GM18502 (cell line): ENCODE measurements around the gene CPNE4.

ENCODE experiments used
- ATAC-seq: cut with Tn5 transposase; IDR thresholded peaks from one replicate; pipeline ENCODE4 v1.9.1; 2021; ENCODE audit warnings: mild to moderate bottlenecking; ENCODE audit not compliant: unreplicated experiment, poor library complexity

CPNE4 gene

DNA sequence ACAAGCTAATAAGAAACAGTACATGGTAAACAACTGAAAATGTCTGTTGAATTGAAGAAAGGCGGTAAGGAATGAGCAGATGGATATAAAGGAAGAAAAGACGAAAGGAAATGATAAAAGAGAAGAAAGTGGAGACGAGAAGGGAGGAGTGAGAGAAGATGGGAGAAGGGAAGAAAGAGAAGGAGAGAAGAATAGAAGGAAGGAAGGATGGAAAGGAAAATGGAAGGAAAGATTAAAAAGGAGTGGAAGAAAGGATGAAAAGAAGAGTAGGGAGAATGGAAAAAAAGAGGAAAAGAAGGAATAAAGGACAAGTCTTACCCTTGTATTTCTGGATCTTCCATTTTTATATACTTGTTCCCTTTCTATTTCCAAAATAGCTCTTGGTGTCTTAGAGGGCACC is 17.7 kb downstream of the CPNE4 start:
- no peak for ATAC-seq

DNA sequence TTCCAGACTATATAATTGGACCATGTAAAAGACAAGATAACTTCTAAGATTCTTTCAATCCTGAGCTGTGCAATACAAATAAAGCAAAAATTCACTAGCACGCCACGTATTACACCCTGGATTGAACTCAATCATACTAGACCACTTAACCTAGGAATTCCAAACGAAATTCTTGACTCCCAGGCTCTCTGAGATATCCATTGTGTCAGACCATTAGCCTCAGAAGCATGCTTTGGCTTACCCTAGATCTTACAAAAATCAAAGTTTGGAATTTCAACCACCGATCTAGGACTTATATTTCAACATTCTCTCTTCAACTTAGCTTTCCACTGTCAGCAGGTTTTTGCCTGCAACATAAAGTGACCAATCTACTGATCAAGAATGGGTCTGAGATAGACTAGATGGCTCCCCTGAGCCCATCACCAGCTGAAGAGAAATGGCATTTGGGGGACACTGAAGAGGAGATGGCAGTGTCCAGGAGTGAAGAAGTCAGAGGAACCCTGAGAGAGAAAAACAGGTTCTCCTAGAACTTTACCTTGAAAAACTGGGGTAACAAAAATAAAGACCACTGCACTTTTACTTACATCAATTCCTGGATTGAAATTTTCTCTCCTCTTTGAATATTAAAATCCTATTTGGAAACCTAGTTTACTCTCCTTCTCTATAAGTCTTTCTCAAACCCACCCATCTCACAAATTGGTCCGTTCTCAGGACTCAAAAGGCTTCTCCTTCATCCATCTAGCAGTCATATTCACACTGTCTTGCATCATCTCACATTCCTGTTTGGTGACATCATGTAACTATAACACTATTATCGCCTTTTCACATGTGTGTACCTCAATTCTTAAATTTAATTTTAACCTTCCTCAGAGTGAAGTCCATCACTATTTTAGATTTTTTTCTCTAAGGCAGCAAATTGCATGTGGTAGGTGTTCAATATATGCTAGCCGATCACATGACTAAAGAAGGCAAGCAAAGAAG is 18.5 kb downstream of the CPNE4 start:
- no peak for ATAC-seq

DNA sequence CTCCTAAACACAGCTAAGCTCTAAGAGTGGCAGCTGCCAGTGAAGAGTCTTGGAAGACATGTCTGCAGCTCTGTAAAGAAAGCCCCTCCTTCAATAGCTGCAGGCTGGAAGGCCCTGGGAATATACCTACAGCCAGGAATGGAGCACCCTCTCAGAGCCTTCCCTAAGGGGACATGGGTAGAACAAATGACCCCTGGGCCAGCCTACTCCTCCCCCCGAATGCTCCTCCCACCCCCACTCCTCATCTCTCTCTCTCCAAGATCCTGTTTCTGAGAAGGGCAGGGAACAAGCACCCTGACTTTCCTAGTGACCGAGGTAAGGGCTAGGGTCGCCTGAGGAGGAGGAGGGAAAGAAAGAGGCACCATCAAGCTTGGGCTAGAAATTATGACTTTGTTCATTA is 20.7 kb downstream of the CPNE4 start:
- ATAC-seq = no peak

DNA sequence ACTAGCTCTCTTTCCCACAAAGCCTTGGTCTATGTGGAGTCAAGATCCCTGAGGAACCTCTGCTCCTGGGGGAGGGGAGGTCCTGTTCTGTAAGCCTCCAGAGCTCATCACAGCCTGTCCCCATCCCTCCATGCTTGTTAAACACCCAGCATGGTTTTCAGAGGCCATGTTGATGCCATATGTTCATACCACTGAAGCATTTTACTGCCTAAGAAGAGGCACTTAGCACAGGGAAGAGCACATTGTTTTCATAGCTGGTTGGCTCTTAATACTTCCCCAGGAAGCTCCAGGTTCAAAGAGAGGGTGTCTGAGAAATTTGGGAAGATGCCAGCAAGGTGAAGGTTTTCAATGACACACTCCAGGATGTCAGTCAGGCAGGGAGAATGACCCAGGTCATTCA is 25.6 kb downstream of the CPNE4 start:
- ATAC-seq = no peak

DNA sequence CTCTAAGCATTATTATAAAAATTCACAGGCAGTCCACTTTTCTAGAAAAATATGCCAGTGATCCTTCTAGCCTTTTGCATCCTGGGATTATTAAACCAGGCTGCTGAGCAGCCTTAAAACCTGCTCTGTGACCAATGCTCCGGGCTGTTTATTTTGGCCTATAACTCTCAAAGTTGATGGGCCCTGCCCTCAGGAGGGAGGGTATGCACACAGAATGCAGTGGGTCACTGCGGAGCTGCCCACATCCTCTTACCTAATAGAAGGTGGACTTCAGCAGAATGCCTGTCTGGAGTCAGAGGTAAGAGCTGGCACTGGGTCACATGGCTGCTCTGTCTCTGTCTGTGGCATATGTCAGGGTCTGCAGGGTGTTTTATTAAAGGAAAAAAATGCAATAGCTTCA is 26.0 kb downstream of the CPNE4 start:
- no peak for ATAC-seq

DNA sequence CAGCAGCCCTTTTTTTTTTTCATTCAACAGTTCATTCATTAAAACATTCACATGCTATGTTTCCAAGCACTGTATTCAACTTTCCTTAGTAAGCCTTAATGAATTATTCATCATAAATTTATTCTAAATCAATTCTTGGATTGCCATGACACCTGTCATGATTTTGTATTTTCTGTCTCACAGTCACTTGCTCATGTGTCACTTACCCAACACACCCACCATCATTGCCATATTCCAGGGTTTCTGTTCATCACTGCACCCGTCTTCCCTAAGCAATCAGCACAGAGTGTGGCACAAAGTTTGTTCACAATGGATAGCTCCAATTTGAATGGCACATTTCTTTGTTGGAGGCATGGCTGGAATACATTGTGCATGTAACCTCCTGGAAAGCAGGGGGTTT is 27.2 kb downstream of the CPNE4 start:
- ATAC-seq = no peak

DNA sequence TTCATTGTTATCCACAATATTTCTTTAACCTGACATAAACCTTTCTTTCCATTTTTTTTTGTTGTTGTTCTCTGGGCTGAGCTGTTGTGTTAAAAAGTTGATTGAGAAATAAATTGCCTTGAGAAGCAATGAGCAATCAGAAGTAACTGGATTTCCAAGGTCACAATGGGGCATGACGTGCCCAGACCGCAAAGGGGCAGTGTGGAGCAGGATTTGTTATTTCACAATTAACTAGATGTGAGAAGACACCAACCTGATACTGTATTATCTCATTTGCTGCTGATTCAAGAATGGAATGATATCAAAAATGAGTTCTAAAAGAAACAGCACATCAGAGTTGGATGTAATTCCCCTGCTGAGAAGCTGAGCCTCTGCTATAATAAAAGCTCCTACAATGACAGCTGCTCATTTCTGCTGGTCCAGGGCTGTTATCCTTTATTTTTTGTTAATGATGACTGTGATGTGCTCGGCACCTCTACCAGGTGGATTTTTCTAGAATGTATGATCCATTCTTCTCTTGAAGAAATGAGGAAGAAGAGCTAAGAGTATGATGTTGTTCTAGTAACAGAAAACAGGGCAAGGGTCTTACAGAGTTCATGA is 28.1 kb downstream of the CPNE4 start:
- ATAC-seq = no peak

DNA sequence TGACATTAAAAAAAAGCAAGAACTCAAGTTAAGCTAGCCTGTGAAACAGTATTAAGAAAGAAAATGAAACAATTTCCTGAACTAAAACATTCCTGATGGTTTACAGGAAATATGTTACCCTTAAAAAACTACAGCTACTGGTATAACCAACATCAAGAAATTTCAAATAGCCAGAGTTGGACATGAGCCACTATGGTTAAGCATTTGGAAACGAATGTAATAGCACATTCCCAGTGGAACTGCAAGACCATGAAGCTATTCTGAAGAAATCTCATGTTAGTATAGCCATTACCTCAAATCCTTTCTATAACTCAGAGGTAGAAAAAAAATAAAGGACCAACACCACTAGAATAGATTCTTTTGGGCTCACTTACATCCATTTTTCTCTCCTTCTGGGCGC is 30.2 kb downstream of the CPNE4 start:
- ATAC-seq = no peak

DNA sequence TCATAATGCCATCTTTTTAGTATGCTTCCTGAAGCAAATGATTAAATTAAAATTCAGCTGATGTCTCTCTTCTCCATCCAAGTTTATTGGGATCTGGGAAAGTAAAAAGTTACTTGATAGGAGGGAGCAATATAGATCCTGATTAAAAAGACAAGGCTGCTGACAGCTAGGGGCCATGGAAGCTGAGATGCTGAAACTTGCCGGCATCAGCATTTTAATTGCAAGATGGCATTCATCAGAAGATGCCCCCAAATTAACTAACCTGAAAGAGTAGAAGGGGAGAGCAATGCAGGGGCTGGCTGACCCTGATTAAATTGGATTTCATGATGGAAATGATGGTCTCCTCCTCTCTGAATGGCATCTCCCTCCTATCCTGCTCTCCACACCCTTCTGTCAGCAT is 31.1 kb downstream of the CPNE4 start:
- ATAC-seq = no peak

DNA sequence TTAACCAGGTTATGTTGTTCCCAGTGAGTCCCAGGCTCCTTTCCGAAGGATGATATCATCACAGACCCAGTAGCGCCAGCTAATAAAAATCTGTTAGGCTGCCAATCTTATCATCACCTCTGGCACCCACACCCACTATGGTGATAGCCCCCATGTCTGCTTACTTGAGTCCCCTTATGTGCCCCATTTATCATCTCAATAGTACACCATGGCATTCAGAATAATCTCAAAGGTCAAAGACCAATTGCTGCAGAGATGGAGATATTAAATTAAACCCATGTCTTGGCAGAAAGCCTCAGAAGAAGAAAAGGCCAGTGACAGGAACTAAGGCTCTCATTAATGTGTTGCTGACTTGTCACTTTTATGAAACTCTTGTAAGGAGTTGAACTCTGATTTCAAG is 32.8 kb downstream of the CPNE4 start:
- no peak for ATAC-seq

DNA sequence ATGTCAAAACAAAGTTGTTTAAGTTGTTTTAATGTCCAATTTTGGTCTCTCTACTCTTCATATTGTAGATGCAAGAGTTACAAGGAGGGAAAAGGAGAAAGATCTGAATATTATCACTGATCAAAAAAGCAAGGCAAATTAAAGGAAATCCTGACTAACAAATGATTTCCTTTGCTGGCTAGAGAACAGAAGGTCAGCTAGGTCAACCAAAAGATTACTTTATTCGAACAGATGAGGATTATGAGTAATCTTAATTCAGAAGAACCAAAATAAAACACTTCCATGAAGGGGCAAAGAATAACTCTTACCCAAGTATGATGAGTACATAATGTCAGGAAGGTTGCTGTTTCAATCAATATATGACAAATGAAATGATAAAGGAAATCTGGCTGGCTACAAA is 33.8 kb downstream of the CPNE4 start:
- ATAC-seq = no peak

DNA sequence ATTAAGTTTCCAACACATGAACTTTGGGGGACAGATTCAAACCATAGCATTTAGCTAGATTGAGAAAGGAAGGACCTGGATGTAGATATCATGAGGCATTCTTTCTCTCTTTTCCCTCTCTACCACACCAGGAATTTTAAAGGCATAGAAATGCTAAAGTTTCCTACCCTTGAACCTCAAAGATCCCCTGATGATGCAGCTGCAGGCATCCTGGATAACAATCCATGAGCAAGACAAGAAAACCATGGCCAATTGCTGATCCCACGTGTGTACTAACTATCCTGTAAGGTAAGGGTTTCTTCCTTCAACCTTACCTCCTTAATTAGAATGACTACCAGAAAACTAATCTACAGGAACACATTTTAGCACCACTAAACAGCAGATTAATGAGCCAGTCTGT is 36.8 kb downstream of the CPNE4 start:
- no peak for ATAC-seq

DNA sequence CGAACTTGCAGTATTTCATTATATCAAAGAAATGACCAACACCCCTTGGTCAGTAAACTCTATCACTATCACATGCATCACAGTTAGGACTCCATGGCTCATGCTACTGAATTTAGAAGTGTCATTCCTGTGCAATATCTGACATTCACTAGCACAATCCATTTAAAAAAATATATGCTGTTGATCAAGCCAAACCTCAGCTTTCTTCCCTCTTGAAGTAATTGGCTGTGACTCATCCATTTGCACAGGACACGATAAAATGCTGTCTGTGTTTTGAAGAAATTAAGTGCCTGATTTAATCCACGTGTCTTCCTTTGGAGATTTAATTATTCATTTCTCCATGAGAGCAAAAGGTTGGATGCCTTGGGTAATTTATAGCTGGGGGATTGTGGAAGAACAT is 38.9 kb downstream of the CPNE4 start:
- no peak for ATAC-seq

DNA sequence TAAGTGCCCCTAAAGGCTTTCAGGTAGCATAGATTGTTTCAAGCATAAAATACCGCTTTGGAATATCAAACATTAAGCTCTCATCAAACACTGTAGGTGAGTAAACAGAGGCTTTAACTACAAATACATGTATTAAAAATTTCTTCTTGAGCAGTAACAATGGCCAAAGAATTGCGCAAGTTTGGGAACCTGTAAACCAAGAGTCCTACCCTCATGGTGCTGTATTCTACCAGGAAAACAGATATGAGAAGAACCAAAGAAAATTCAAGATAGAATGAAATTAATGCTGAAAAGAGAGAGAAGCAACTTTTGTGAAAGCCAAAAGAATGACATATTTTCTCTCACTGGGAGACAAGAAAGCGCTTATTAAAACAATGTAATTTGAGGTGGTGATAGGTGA is 45.5 kb downstream of the CPNE4 start:
- no peak for ATAC-seq

DNA sequence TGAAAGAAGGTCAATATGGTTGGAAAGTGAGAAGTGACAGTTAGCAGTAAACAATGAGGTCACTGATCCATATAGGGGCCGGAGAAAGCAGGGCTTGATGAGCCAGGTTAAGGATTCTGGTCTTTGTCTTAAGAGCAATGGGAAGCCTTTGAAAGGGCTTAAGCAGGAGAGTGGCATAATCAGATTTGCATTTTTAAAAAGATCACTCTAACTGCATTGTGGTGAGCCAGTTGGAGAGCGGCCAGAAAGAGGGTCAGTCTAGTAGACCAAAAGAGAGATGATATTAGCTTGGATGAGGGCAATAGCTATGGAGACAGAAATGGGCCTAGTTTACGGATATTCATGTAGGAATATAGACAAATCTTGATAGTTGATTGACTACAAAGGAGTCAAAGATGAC is 46.6 kb downstream of the CPNE4 start:
- ATAC-seq = no peak

DNA sequence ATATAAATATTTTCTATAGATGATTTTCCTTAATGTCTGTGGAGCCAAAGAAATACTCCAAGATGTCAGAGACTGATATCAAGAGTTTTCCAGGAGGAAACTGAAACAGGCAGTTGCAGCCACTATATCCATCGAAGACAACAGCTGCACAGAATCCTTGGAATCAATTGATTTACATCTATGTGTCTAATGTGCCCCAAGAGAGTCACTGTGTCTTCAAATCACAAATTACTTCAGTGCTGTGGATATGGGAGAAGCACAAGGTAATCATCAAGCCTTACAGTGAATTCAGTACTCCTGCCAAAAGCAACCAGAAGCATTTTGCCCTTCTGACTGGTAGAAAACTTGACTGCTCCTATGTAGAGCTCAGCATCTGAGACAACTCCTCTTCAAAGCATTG is 51.1 kb downstream of the CPNE4 start:
- ATAC-seq = no peak

DNA sequence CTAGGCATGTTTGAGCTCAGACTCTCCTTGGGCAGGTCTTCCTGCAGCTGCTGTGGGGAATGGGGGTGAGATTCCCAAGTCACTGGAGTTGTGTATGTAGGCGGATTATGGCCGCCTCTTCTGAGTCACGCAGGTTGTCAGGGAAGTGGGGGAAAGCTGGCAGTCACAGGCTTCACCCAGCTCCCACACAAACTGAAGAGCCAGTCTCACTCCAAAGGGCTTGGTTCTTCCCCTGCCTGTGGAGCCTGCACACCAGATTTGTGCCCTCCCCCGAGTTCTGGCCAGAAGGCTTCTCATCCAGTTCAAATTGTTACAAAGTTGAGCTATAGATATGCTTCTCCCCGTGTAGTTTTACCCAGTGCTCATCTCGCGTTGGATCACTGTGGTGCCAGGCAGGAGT is 53.5 kb downstream of the CPNE4 start:
- no peak for ATAC-seq

DNA sequence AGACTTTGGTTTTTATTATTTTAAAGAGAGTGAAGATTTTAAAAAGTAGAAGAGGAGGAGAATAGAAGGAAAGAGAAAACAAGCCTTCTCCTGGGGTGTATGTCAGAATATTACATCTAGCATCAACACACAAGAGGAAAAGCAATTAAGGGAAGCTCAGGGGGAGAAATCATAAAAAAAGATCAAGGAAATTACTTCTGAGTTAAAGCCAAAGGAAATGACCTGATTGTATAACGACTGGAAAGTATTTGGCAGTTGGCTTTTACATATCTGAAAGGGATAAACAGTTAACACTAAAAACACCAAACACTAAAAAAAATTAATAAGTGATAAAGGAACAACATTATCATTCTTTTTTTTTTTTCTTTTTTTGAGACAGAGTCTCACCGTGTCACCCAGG is 58.4 kb downstream of the CPNE4 start:
- no peak for ATAC-seq

DNA sequence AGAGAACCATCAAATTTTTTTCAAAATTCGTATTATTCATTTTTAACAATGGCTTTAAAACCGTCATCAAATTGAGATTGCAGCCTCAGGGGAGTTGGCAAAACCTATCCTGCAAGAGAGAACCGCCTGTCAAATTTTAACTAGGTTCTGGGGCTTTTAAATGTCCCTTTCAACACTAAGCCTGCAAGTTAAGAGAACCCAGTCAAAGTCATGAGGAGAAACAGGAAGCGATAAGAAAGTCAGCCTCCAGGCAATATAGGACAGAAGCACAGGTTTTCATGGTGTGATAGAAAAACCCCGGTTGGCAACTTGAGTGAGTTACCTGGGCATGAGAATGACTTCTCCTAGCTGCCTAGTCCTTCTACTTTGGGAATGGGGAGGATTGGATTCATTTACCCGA is 59.8 kb downstream of the CPNE4 start:
- no peak for ATAC-seq

DNA sequence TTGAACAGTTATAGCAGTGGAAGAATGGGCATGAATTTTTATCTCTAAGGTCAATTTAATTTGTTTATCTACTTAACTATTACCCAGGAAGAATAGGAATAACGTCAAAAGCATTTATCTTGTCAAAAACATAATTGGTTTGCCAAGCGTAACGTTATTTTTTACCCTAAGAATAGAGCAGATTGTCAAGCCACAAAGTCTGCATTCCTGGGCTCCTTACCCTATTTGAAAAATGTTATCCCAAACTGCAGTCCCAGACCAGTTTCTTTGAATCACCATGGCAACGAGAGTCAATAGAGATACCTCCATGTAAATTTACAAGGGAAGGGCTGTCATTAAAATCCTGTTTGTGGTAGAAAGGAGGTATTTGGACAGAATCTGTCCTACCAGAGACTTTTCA is 61.1 kb downstream of the CPNE4 start:
- ATAC-seq = no peak

DNA sequence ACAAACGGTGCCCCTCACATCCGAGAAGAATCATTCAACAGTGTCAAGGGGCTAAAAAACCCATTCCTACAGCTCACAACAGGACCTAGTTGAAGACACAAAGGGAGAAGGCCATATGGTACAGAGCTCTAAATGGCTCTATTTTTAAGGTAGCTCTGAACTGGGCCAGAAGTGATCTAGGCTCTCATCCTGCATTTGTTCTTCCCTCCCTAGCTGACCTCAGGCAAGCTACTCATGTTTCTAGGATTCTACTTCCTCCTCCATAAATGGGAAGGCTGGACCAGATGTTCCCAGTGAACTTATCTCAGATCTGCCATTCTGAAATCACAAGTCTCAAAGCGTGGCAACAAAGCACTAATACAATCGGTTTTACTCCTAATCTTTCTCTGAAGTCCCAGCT is 62.3 kb downstream of the CPNE4 start:
- no peak for ATAC-seq

DNA sequence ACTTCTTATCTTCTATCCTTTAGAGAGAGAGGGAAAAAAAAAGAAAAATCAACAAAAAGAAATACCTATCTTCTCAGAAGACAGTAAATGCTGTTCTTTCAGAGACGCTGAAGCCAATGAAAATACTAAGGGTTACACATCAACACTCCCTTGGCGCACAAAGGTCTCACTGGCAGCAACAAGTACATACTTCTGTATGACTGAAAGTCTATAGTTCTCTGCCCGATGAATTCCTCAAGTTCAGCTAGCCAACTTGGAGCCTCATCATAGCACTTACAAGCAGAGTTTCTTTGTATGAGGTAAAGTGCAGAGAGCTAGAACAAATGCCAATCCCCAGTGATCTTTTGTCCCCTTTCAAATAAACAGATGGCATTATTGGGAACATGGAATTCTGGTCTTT is 62.7 kb downstream of the CPNE4 start:
- ATAC-seq = no peak
